ENCODE results near the gene CLPTM1L.
"Not testable (repeated sequence)": the region's sequence is repeated elsewhere in the genome, so short reads cannot be mapped to it uniquely, and the experiment has no call there.

CLPTM1L gene

GRCh38 chr5:1380011-1380817 lies 35.3 kb upstream of the CLPTM1L start:
- peak; percentile 21 for DNase-seq

- DNase-seq = no peak
Measured at GRCh38 chr5:1378866-1379659, 34.2 kb upstream of the CLPTM1L start.

- no peak for DNase-seq
Measured at GRCh38 chr5:1378096-1378495, 33.2 kb upstream of the CLPTM1L start.

DNA sequence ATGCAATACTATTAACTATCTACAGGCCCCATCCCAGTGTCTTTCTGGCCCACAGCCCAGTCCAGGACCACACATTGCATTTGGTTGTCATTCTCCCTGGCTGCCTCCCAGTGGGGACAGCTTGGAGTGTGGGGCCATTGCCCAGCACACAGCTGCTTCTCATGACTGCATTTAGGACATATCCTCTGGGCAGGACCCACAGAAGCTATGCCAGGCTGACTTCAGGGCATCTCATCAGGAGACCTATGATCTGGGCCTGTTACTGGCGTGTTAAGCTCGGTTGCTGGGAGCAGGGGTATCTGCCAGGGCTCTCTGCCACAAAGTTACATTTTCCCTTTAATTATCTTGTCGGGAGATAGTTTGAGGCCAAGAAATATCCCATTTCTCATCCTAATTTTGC lies 32.1 kb upstream of the CLPTM1L start:
- no peak for DNase-seq

- no peak for DNase-seq
Measured at GRCh38 chr5:1375871-1376810, 31.2 kb upstream of the CLPTM1L start.

- DNase-seq = no peak
Measured at GRCh38 chr5:1374679-1375055, 29.8 kb upstream of the CLPTM1L start.

- no peak for DNase-seq
Measured at GRCh38 chr5:1374030-1374678, 29.3 kb upstream of the CLPTM1L start.

GRCh38 chr5:1371972-1372342 lies 27.1 kb upstream of the CLPTM1L start:
- not testable (repeated sequence) for DNase-seq

- DNase-seq = no peak
Measured at GRCh38 chr5:1371218-1371971, 26.5 kb upstream of the CLPTM1L start.

GRCh38 chr5:1370006-1370405 lies 25.1 kb upstream of the CLPTM1L start:
- DNase-seq = no peak

- no peak for DNase-seq
Measured at GRCh38 chr5:1368756-1369155, 23.9 kb upstream of the CLPTM1L start.

GRCh38 chr5:1368236-1368635 lies 23.3 kb upstream of the CLPTM1L start:
- DNase-seq = no peak

- no peak for DNase-seq
Measured at GRCh38 chr5:1367149-1367548, 22.2 kb upstream of the CLPTM1L start.

DNA sequence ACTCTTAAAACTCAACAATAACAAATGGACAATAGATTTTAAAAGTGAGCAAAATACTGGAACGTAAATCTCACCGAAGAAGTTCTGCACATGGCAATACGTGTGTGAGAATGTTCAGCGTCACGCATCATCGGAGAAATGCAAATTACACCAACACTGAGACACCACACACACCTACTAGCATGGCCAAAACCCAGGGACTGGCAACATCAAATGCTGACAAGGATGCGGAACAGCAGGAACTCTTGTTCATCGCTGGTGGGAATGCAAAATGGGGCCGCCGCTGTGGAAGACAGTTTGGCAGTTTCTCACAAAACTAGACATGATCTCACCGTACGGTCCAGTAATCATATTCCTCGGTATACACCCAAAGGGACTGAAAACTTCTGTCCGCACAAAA lies 21.6 kb upstream of the CLPTM1L start:
- DNase-seq = peak; percentile 74

DNA sequence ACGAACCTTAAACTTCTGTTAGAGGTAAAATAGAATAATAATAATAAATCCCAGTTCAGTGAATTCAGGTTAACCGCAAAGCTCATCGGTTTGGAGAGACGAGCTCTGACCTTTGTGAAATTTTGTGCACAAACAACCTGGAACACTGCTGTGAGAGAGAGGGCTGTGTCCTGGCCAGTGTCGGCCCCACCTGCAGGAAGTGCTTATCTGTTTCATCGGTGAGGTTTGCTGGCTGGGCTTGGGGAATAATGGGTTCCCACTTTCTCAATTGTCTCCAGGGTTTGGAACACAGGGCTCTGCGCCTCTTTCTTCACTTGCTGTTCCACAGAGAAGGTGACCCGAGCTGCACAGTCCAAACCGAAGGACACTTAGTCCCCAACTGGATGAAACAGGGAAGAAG lies 19.3 kb upstream of the CLPTM1L start:
- no peak for DNase-seq

DNA sequence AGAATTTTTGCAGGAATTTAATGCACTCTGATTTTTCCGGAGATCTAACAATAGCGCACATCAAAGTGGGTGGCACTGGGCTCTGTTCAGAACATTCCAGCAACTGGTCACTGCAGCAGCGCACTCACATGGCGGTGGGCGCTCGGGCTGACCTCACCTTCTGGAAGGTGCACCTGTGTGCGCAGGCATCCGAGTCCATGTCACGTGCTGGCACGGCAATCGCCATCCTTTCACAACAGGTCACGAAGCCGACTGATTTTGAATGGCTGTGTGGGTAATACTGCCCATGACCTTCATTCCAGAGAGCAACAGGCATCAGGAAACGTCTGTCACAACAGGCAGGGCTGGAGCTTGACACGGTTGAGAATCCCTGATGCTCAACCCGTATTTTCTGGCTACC lies 18.7 kb upstream of the CLPTM1L start:
- no peak for DNase-seq

DNA sequence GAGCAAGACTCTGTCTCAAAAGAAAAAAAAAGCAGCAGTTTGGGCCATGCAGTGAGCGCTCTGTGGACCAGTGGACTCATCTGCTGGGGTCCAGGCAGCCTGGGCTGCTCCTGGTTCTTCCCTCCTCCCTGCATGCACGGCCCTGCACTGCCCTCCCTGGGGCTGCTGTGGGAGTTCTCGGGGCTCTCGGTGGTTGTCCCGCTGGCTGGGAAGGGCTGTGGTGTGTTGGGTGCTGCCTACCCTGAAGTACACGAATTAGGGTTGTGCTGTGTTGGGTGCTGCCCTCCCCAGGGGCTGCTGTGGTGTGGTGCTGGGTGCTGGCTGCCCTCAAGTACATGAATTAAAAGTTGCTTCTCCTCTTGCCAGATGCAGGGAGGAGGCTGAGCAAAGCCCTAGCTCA lies 18.3 kb upstream of the CLPTM1L start:
- DNase-seq = no peak

- no peak for DNase-seq
Measured at GRCh38 chr5:1362242-1363015, 17.5 kb upstream of the CLPTM1L start.

DNA sequence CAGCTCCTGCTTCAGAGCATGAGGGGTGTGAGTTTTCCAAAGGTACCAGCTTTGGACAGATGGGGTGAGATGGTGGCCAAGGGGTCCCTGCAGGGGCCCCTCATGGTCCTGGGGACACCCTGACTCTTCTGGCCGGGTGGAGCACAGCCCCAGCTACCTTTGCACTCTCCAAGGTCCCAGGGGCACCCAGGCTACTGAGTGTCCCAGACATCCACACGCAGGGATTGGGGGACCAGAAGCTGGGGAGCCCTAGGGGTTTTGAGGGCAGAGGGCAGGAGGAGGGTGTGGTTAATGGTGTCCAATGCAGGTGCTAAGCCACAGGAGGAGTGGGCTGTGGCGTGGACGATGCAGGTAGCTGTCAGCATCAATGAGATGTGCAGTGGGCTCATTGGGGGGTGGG lies 16.0 kb upstream of the CLPTM1L start:
- no peak for DNase-seq

DNA sequence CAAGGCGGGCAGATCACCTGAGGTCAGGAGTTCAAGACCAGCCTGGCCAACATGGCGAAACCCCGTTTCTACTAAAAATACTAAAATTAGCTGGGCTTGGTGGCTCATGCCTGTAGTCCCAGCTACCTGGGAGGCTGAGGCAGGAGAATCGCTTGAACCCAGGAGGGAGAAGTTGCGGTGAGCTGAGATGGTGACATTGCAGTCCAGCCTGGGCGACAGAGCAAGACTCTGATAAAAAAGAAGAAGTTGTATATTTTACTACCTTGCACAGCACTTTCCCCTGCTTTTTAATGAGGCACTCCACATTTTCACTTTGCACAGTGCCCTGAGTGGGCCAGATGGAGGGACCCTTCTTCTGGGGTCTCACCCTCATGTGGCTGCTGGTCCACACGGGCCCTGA lies 15.5 kb upstream of the CLPTM1L start:
- not testable (repeated sequence) for DNase-seq

DNA sequence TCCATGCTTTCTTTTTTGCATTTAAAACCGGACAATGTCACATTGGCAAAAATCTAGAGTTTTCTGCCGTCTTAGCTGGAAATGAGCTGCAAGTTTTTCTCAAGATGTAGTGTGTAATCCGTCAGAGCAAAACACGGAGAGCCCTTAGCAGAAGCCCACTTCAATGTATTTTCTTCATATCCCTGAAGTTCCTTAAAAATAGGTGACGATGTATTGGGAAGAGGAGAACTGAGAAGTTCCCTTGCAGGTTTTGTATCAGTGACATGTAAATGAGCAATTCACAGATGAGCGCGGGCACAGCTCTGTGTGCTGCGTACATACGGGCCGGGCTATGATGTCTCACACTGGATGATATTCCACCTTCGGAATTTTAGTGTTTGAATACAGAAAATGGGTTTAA lies 14.8 kb upstream of the CLPTM1L start:
- DNase-seq = no peak

All from NCI-H526 treated with DMSO at 0.1 percent for 48 hours (cell line).